ENCODE data around the gene ADGB.

ADGB gene

DNA sequence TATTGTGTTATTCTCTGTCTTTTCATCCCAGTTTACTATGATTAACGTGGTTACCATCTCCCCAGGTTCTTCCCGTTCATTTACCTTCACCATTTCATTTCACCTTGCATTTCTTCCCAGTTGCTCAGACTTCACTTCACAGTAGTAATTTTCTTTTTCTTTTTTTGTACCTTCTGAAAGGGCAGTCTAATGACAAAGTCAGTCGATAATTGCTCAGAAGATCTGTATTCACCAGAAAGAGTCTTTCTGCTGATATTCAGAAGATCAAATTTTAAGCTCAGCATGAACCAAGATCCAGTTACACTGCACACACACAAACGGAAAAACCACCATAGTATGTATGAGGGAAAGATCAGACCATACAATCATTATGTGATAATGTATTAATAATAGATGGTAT lies 265.5 kb downstream of the ADGB start:
- H3K27ac ChIP-seq, result no peak overlapping the region
- no peak for TF ChIP-seq CTCF (IDR thresholded peaks at IDR 0.05)
- no peak for TF ChIP-seq ZFX (IDR thresholded peaks at IDR 0.05; ENCODE audit: borderline replicate concordance)

- no peak overlapping the region for H3K27ac ChIP-seq
- TF ChIP-seq CTCF (IDR thresholded peaks at IDR 0.05) (no peak), ZFX (IDR thresholded peaks at IDR 0.05; ENCODE audit: borderline replicate concordance) (no peak)
Observed at GRCh38 chr6:146864885-146865284, 266.1 kb downstream of the ADGB start.
